PC-9 (cell line): ENCODE data around the gene UQCRC1.

Source experiments
- EZH2 ChIP-seq: fragments of 200-600 bp; sonication (generic); IDR thresholded peaks from 2 replicates; pipeline ENCODE4 v1.8.0; 2017; ENCODE audit warnings: antibody characterized with exemption, low read depth
- TF ChIP-seq, protein P1 (sequence below): fragments of 200-600 bp; sonication (generic); conservative IDR thresholded peaks from 2 replicates; pipeline ENCODE4 v1.6.1; 2017; ENCODE audit warnings: mixed run types, antibody characterized with exemption, mild to moderate bottlenecking, moderate library complexity

DNA sequence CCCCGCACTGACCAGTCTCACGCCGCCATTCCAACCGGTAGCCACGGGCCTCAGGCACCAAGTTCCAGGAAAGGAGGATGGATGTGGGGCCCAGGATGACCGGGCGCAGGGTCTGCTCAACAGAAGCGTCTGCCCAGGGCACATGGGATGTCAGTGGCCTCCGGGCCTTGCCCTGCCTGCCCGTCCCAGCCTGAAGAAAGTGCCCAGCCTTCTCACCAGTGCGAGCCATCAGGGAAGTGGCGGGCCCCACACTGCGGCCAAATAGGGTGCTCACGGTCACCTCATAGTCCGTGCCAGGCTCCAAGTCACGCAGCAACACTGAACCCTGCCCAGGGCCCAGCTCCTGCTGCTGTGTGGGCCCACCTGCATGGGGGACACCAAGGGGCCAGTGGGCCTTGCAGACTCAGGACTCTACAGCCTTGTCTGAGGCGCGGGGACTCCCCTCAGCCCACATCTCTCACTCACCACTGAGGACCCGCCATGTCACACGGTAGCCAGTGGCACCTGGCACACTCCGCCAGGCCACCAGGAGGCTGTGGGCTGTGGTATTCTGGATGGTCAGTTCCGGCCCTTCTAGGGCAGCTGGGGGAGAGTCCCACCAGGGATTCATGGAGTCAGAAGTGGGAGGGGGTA lies 17.4 kb downstream of the UQCRC1 start:
- TF ChIP-seq EZH2 = no peak
- TF ChIP-seq, protein P1, sequence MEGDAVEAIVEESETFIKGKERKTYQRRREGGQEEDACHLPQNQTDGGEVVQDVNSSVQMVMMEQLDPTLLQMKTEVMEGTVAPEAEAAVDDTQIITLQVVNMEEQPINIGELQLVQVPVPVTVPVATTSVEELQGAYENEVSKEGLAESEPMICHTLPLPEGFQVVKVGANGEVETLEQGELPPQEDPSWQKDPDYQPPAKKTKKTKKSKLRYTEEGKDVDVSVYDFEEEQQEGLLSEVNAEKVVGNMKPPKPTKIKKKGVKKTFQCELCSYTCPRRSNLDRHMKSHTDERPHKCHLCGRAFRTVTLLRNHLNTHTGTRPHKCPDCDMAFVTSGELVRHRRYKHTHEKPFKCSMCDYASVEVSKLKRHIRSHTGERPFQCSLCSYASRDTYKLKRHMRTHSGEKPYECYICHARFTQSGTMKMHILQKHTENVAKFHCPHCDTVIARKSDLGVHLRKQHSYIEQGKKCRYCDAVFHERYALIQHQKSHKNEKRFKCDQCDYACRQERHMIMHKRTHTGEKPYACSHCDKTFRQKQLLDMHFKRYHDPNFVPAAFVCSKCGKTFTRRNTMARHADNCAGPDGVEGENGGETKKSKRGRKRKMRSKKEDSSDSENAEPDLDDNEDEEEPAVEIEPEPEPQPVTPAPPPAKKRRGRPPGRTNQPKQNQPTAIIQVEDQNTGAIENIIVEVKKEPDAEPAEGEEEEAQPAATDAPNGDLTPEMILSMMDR = no peak
